Cardiac muscle cell (in vitro differentiated cells and primary cell): ENCODE results near the gene MYO5C. TPM values are rescaled to one million over a fixed set of nuclear protein-coding genes. Genes with fewer than 3 reads are reported as not detected.

Experiments used
- DNase-seq, 2 donors: peaks; one replicate each; pipeline versions ENCODE4 v3.0.0 to v3.0.0-alpha.2; 2010 to 2017; ENCODE audit warnings: low read depth in 1 of 2, low spot score in 1 of 2
- H3K27ac ChIP-seq: fragments of 200-600 bp; sonication (generic); 2 replicates; pipeline ENCODE4 v1.5.1; 2016
- H3K27me3 ChIP-seq: fragments of 200-600 bp; sonication (generic); 2 replicates; pipeline ENCODE4 v1.6.0; 2016; ENCODE audit warnings: control low read depth
- H3K36me3 ChIP-seq: fragments of 200-600 bp; sonication (generic); 2 replicates; pipeline ENCODE4 v1.5.1; 2016; ENCODE audit warnings: control low read depth
- H3K4me1 ChIP-seq: fragments of 200-600 bp; sonication (generic); 2 replicates; pipeline ENCODE4 v1.8.1; 2017; ENCODE audit warnings: low read depth, mild to moderate bottlenecking, mixed run types
- H3K4me3 ChIP-seq: fragments of 200-600 bp; sonication (generic); 2 replicates; pipeline ENCODE4 v1.5.1; 2016; ENCODE audit warnings: mild to moderate bottlenecking
- H3K9me3 ChIP-seq: fragments of 200-600 bp; sonication (generic); 2 replicates; pipeline ENCODE4 v1.5.1; 2017; ENCODE audit warnings: low read depth, mild to moderate bottlenecking, control low read depth
- CTCF ChIP-seq: IDR thresholded peaks from 2 replicates; pipeline ENCODE4 v1.5.1; 2012; ENCODE audit warnings: low read depth, mild to moderate bottlenecking, low read length
- polyA plus RNA-seq: library from polyadenylated mRNA; unstranded; fragments of >200 nt; fragmentation: Nextera tagmentation; extraction: Ambion mirVana; gene quantifications from 2 replicates; pipeline ENCODE4 v1.2.1, GENCODE V29; 2016
- total RNA-seq: library from RNA; depleted of rRNA; stranded (reverse); fragments of >200 nt; gene quantifications from 2 replicates; pipeline ENCODE4 v1.2.3, GENCODE V29; 2016

Gene MYO5C
- total and polyA plus RNA-seq, 2 experiments from 2014 or later: 2.9 to 8.5 TPM

DNA sequence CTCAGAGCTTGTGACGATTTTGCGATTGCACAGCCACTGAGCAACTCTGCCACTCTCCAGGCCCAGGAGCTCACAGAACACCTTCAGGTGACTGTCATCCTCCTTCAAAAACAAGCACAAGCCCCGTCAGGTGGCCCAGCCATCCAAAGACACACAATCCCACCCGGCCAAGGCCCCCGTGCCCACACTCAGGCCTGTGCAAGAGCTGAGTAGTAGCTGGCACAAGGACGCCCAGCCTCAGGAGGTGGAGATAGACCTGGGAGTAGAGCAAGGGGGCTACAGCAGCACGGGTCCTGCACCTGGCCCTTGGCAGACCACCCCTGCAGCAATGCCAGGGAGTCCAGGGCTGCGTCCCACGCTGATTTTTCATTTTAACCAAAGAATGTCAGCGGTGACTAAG lies 34.6 kb downstream of the MYO5C start:
- H3K27ac ChIP-seq: peak overlapping the region; percentile 93
- no peaks in the 10 kb centered on the region for H3K36me3 ChIP-seq
- H3K4me3 ChIP-seq: no peak overlapping the region
- H3K9me3 ChIP-seq: no peaks in the 10 kb centered on the region
- H3K27me3 ChIP-seq: no peaks in the 10 kb centered on the region
- TF ChIP-seq CTCF: no peak
- DNase-seq: no peak
- H3K4me1 ChIP-seq: peaks cover 29% of the 10 kb centered on the region

GRCh38 chr15:52259503-52259902 lies 36.1 kb downstream of the MYO5C start:
- TF ChIP-seq CTCF: no peak
- no peaks in the 10 kb centered on the region for H3K36me3 ChIP-seq
- no peaks in the 10 kb centered on the region for H3K9me3 ChIP-seq
- H3K4me3 ChIP-seq: no peak overlapping the region
- H3K27me3 ChIP-seq: no peaks in the 10 kb centered on the region
- no peak for DNase-seq
- peaks cover 32% of the 10 kb centered on the region for H3K4me1 ChIP-seq
- no peak overlapping the region for H3K27ac ChIP-seq

DNA sequence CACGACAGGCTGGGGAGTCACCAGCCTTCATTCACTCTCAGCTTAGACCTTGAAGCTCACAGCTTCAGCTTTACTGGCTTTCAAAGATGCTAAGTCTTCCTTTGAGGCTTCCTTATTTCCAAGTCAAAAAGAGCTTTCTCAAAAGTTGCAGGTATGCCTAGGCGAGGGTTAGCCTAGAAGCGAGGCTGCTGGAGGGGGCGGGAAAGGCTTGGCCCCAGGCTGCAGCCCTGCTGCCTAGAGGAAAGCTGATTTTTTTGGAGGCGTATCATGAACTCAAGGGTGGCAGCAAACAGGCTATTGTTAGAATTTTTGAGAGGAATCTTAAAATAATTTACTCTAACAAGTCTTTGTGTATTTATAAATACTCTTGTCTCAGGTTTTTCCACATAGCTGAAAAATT lies 37.1 kb downstream of the MYO5C start:
- no peak for TF ChIP-seq CTCF
- no peaks in the 10 kb centered on the region for H3K9me3 ChIP-seq
- H3K4me1 ChIP-seq: peaks cover 32% of the 10 kb centered on the region
- H3K27me3 ChIP-seq: no peaks in the 10 kb centered on the region
- no peak overlapping the region for H3K4me3 ChIP-seq
- peak overlapping the region; percentile 74 for H3K27ac ChIP-seq
- H3K36me3 ChIP-seq: no peaks in the 10 kb centered on the region
- DNase-seq: no peak

DNA sequence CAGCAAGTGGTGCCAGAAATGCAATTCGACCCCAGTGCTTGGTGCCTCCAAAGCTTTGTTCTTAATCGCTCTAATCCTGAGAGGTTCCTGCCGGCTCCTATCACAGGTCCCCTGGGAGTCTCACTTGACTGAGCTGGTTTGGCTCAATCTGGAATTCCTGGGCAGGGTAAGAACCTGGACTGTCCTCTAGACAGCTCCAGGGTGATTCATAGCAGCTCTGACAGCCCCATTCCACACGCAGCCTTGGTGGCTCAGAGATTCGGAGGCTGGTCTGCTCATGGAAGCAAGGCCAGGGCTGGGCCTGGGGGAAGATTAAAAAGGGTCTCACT lies 37.9 kb downstream of the MYO5C start:
- peak overlapping the region; percentile 74 for H3K27ac ChIP-seq

GRCh38 chr15:52256930-52257733 lies 38.5 kb downstream of the MYO5C start:
- DNase-seq: peak in 1 of 2 donors; percentile 41
- TF ChIP-seq CTCF: no peak
- Histone ChIP-seq H3K27me3 (no peaks in the 10 kb centered on the region), H3K27ac (peak overlapping the region; percentile 74), H3K4me1 (peaks cover 23% of the 10 kb centered on the region), H3K9me3 (no peaks in the 10 kb centered on the region), H3K4me3 (no peak overlapping the region), H3K36me3 (no peaks in the 10 kb centered on the region)

More for the DNA sequence above, 37.9 kb downstream of the MYO5C start:
- Histone ChIP-seq H3K36me3 (no peaks in the 10 kb centered on the region), H3K4me1 (peaks cover 29% of the 10 kb centered on the region), H3K27me3 (no peaks in the 10 kb centered on the region), H3K4me3 (no peak overlapping the region), H3K9me3 (no peaks in the 10 kb centered on the region)
- TF ChIP-seq CTCF: no peak
- peak; percentile 64 to 77 for DNase-seq
